Astrocyte (in vitro differentiated cells and primary cell): ENCODE measurements around the gene CABP4. TPM values are rescaled to one million over a fixed set of nuclear protein-coding genes. Genes with fewer than 3 reads are reported as not detected.

ENCODE experiments used
- DNase-seq: peaks from one replicate; pipeline ENCODE4 v3.0.0-alpha.2; 2010; ENCODE audit warnings: low read depth
- FAIRE-seq: peaks from 2 replicates; lab custom pipeline; 2011; peaks lifted over from hg19 to GRCh38; lab: Jason Lieb, UNC
- H2AFZ ChIP-seq: 2 replicates; pipeline ENCODE4 v1.6.0; 2012; ENCODE audit warnings: low read depth, low read length, inconsistent platforms
- H3K27ac ChIP-seq: 2 replicates; pipeline ENCODE4 v1.5.1; 2011; ENCODE audit warnings: low read depth, low read length, inconsistent platforms
- H3K27me3 ChIP-seq: 2 replicates; pipeline ENCODE4 v1.6.0; 2011; ENCODE audit warnings: low read length, inconsistent platforms; ENCODE audit not compliant: insufficient read depth
- H3K36me3 ChIP-seq: 2 replicates; pipeline ENCODE4 v1.5.1; 2011; ENCODE audit warnings: low read length, inconsistent platforms; ENCODE audit not compliant: insufficient read depth
- H3K4me1 ChIP-seq: 2 replicates; pipeline ENCODE4 v1.5.1; 2011; ENCODE audit warnings: low read length, inconsistent platforms; ENCODE audit not compliant: insufficient read depth
- H3K4me2 ChIP-seq: 2 replicates; pipeline ENCODE4 v1.6.0; 2012; ENCODE audit warnings: low read length, inconsistent platforms
- H3K4me3 ChIP-seq: 2 replicates; pipeline ENCODE4 v1.5.1; 2011; ENCODE audit warnings: low read depth, mild to moderate bottlenecking, low read length, inconsistent platforms; ENCODE audit not compliant: insufficient read depth
- H3K79me2 ChIP-seq: 2 replicates; pipeline ENCODE4 v1.6.0; 2012; ENCODE audit warnings: mild to moderate bottlenecking, low read length, inconsistent platforms; ENCODE audit not compliant: insufficient read depth
- H3K9ac ChIP-seq: 2 replicates; pipeline ENCODE4 v1.6.0; 2012; ENCODE audit warnings: mild to moderate bottlenecking, low read length, inconsistent platforms
- H3K9me3 ChIP-seq: 2 replicates; pipeline ENCODE4 v1.5.1; 2012; ENCODE audit warnings: low read depth, mild to moderate bottlenecking, low read length, inconsistent platforms; ENCODE audit not compliant: insufficient read depth
- H4K20me1 ChIP-seq: 2 replicates; pipeline ENCODE4 v1.6.0; 2012; ENCODE audit warnings: low read length, inconsistent platforms; ENCODE audit not compliant: insufficient read depth
- H3K27ac Mint-ChIP-seq: one replicate; pipeline ENCODE4 v1.8.0; 2021; ENCODE audit warnings: mild to moderate bottlenecking, mixed read lengths; ENCODE audit not compliant: unreplicated experiment
- H3K27me3 Mint-ChIP-seq: one replicate; pipeline ENCODE4 v1.8.0; 2021; ENCODE audit warnings: low read depth, mixed read lengths; ENCODE audit not compliant: unreplicated experiment
- H3K36me3 Mint-ChIP-seq: one replicate; pipeline ENCODE4 v1.8.0; 2021; ENCODE audit warnings: low read depth, mixed read lengths; ENCODE audit not compliant: unreplicated experiment
- H3K4me1 Mint-ChIP-seq: one replicate; pipeline ENCODE4 v1.8.0; 2021; ENCODE audit warnings: low read depth, mixed read lengths; ENCODE audit not compliant: unreplicated experiment
- H3K4me3 Mint-ChIP-seq: one replicate; pipeline ENCODE4 v1.8.0; 2021; ENCODE audit warnings: mild to moderate bottlenecking, moderate library complexity, mixed read lengths; ENCODE audit not compliant: unreplicated experiment
- H3K9me3 Mint-ChIP-seq: one replicate; pipeline ENCODE4 v1.8.0; 2021; ENCODE audit warnings: mild to moderate bottlenecking, mixed read lengths; ENCODE audit not compliant: unreplicated experiment
- CTCF ChIP-seq: IDR thresholded peaks from 2 replicates; pipeline ENCODE4 v1.5.1; 2011; ENCODE audit warnings: low read depth, mild to moderate bottlenecking, inconsistent platforms, low read length, moderate library complexity; ENCODE audit not compliant: insufficient read depth
- EZH2 ChIP-seq: IDR thresholded peaks from 2 replicates; pipeline ENCODE4 v1.6.1; 2012; ENCODE audit warnings: mild to moderate bottlenecking, low read length, inconsistent platforms; ENCODE audit not compliant: insufficient read depth
- total RNA-seq: library from RNA; stranded (reverse); gene quantifications from 2 replicates; pipeline ENCODE4 v1.2.1, GENCODE V29; 2021

The CABP4 gene
- total RNA-seq, 1 donor from 2014 or later = not detected

GRCh38 chr11:67507242-67507863 is 52.2 kb downstream of the CABP4 start:
- Histone ChIP-seq H3K4me3 (peak overlapping the region; percentile 76), H3K9me3 (no peaks in the 10 kb centered on the region), H3K4me2 (peak overlapping the region; percentile 87), H3K4me1 (peaks cover 40% of the 10 kb centered on the region), H4K20me1 (peaks cover 34% of the 10 kb centered on the region), H3K36me3 (no peaks in the 10 kb centered on the region), H3K79me2 (peaks cover 32% of the 10 kb centered on the region), H3K9ac (peak overlapping the region; percentile 94), H2AFZ (peak overlapping the region; percentile 78), H3K27me3 (no peaks in the 10 kb centered on the region), H3K27ac (peak overlapping the region; percentile 55)
- peaks cover 11% of the 10 kb centered on the region for H3K4me1 Mint-ChIP-seq
- no peak for TF ChIP-seq EZH2
- no peak for TF ChIP-seq CTCF
- peak overlapping the region; percentile 85 for H3K4me3 Mint-ChIP-seq
- peaks cover 7% of the 10 kb centered on the region for H3K27me3 Mint-ChIP-seq
- H3K27ac Mint-ChIP-seq = peak overlapping the region; percentile 77
- no peaks in the 10 kb centered on the region for H3K9me3 Mint-ChIP-seq
- FAIRE-seq (no peak), DNase-seq (no peak)
- no peaks in the 10 kb centered on the region for H3K36me3 Mint-ChIP-seq

- H3K4me1 Mint-ChIP-seq = peaks cover 11% of the 10 kb centered on the region
- peaks cover 29% of the 10 kb centered on the region for H3K79me2 ChIP-seq
Measured at GRCh38 chr11:67507864-67508485, 52.8 kb downstream of the CABP4 start, which contains the start of gene CDK2AP2. Gene CDK2AP2 (minus strand): TSS chr11:67508162. CDS start chr11:67508082, 80 bp downstream.

More at GRCh38 chr11:67507864-67508485, 52.8 kb downstream of the CABP4 start, which contains the start of gene CDK2AP2:
- Mint-ChIP-seq H3K27ac (peak within 1 kb of the TSS; percentile 98), H3K9me3 (no peaks in the 10 kb centered on the region), H3K36me3 (no peaks in the 10 kb centered on the region), H3K4me3 (peak within 1 kb of the TSS; percentile 89), H3K27me3 (peaks cover 8% of the 10 kb centered on the region)
- Histone ChIP-seq H3K4me2 (peak within 1 kb of the TSS; percentile 87), H3K27ac (peak within 1 kb of the TSS; percentile 95), H3K9me3 (no peaks in the 10 kb centered on the region), H3K4me1 (peaks cover 40% of the 10 kb centered on the region), H3K4me3 (peak within 1 kb of the TSS; percentile 76), H2AFZ (peak within 1 kb of the TSS; percentile 96), H3K36me3 (no peaks in the 10 kb centered on the region), H3K9ac (peak within 1 kb of the TSS; percentile 94), H3K27me3 (no peaks in the 10 kb centered on the region), H4K20me1 (peaks cover 28% of the 10 kb centered on the region)
- DNase-seq (peak; percentile 100), FAIRE-seq (no peak)
- no peak for TF ChIP-seq CTCF
- no peak for TF ChIP-seq EZH2
